NCI-H1436 treated with DMSO at 0.1 percent for 48 hours (cell line): ENCODE results near the gene DNAJB6.
"Not testable (repeated sequence)": the region's sequence is repeated elsewhere in the genome, so short reads cannot be mapped to it uniquely, and the experiment has no call there.

Experiments
- DNase-seq: peaks from one replicate; lab custom pipeline; 2025; lab: John Stamatoyannopoulos, UW

DNAJB6 gene

DNA sequence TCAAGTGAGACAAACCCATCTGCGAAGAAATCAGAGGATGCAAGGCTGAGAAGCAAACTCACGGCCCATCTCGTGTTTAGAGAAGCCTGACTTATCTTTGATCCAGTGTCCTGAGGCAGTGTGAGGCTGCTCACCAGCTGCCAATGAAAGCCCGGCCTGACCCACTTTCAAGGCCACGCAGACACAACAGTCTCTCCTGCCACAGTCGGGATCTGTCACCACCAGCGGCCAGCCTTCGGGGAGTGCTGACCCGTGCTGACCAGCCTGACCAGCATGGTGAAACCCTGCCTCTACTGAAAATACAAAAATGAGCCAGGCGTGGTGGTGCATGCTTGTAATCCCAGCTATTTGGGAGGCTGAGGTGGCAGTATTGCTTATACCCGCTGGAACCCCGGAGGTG, 7.4 kb upstream of the DNAJB6 start:
- DNase-seq: no peak

DNA sequence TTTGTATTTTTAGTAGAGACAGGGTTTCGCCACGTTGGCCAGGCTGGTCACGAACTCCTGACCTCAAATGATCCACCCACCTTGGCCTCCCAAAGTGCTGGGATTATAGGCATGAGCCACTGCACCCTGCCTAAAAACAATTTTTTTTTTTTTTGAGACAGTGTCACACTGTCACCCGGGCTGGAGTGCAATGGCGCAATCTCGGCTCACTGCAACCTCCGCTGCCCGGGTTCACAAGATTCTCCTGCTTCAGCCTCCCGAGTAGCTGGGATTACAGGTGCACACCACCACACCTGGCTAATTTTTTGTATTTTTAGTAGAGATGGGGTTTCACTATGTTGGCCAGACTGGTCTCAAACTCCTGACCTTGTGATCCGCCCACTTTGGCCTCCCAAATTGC, 6.2 kb upstream of the DNAJB6 start:
- not testable (repeated sequence) for DNase-seq

DNA sequence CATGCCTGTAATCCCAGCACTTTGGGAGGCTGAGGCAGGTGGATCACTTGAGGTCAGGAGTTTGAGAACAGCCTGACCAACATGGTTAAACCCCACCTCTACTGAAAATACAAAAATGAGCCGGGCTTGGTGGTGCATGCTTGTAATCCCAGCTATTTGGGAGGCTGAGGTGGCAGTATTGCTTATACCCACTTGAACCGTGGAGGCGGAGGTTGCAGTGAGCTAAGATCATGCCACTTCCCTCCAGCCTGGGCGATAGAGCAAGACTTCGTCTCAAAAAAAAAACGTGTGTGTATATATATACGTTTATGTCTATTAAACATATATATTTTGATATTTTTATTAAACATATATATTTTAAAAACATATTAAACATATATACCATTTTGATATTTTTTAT, 5.8 kb upstream of the DNAJB6 start:
- not testable (repeated sequence) for DNase-seq

DNA sequence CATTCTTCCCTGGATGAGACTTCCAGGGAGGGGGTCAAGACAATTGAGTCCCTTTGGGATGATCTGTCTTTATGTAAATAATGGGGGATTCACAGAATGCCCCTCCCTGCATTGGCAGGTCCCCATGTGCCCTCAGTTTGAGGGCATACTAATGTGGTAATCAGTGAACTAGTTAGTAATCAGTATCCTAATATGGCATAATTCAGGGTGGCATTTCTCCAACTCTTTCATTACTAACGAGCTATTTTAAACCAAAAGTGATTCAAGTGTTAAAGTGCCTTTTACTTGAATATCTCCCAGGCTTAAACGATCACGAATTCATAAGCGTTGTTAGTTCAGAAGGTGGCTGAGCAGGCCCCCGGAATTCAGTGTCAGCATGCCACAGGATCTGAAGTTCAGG, 1.6 kb upstream of the DNAJB6 start:
- DNase-seq: no peak

DNA sequence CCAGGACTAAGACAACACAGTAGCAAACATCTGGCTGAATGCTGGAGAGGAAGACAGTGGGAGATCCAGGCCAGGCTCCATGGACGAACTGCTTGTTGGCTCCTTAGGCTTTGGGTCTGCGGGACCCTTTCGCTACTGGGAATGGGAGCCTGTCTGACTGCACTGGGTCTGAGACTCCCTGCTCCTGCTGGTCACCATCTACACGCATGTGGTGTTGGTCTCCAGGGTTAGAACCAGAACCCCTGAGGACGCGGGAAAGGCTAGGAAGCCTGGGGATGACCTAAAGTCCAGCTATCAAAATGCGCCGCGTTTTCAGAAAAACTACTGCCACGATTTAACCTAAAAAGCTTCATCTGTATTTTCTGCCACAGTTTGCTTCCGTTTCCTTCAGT, 817 bp upstream of the DNAJB6 start:
- no peak for DNase-seq

DNA sequence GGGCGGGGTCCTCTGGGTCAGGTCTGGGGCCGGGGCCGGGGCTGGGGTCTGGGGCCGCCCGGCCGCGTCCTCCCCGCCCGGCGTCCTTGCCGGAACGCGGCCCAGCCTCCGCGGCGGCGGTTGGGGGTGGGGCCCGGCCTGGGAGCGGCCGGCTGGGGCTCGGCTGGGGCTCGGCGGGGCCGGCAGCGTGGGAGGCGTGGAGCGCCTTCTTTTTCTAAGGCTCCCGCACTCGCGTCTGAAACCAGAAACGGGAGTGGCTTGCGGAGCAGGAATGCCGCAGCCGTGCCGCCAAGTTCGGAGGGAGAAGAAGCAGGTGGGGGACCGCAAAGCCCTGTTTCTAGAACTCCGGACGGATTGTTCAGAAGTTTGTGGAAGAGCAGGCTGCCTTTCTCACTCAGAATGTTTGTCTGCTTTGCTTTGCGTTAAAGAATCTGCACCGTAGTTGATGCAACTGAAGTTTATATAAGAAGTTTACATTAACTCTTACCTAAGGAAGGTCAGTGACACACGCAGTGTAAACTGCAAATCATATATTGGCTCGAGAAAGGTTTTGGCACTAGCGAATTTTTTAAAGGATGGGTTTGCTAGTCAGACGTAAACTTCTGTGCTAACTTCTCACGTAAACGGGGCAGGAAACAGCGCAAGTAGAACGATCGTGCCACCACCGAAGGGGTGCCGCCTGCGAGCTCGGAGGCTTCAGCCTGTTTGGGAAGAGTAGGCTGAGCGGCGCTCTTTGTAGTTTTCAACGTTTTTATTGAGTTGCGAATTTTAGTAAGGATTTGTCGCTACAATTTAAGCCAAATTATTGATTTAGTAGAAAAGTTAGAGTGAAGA, 729 bp downstream of the DNAJB6 start:
- DNase-seq: no peak

DNA sequence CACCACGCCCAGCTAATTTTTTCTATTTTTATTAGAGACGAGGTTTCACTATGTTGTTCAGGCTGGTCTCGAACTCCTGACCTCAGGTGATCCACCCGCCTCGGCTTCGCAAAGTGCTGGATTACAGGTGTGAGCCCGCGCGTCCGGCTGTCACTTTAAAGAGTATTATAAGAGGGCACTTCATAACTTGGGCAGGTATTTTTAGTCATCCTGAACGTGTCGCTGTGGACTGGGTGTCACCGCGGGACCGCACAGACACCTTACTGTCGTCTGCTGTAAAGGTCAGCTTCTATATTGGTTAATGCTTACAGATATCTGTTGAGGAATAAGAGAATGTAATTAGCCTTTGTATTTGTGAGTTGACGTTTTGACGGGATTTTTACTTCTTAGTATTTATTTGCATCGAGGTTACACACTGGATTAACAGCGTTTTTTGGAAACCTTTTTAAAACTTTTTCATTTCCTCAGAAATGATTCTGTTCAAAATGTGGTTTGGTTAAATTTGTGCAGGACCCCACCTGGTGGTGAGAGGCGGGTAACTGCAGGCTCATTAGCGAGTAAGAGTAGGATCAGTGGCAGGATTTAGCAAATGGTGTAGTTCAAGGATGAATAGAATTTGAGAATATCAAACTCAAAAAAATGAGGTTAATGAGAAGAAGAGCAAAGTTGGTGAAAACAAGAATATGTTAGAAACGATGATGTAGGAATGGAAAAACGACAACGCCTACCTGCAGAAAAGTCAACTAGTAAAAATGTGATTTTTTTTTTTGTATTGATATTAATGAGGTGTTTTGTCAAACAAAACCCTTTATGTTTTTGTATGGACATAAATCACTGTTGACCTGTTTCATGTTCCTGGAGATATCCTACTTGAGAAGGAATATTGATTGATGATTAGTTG, 3.2 kb downstream of the DNAJB6 start:
- no peak for DNase-seq

DNA sequence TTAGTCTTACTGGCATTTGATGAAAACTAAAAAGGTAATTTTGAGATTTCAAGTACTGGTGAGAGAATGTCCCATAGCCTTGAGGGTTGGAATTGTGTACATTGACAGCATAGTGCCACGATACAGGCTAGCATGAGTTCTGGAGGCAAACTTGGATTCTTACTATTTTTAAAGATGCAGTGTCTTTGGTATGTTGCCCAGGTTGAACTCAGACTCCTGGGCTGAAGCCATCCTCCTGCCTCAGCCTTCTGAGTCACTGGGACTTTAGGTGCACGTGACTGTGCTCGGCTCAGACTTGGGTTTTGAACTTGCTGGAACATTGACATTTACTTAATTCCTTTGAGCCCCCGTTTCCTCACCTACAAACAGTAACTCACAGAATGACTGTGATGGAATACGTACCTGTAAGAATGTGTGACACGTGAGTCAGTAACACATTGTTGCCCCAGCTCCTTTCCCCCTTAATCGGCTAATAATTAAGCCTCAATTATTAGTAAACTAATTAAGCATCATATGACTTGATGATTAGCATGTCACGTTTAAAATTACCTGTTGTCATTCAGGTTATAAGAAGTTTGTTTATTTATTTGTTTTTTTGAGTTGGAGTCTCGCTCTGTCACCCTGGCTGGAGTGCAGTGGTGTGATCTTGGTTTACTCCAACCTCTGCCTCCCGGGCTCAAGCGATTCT, 10.6 kb downstream of the DNAJB6 start:
- DNase-seq: no peak

DNA sequence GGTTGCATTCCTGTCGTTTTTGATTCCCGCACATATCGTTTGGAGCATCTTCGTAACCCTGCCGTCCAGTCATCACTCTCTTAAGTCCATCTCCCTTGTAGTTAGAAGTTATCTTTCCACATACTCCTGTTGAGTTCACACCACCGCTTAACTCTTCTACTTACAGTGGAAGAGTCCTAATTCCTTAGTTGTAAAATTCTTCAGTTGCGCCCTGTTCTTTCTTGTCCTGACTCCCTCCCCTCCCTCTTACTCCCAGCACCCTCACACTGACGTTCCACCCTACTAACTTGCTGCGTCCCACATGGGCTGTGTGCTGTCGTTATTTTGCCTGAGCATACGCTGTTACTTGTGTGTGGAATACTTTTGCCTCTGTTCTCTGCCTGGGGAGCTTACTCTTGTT, 11.7 kb downstream of the DNAJB6 start:
- DNase-seq: no peak

DNA sequence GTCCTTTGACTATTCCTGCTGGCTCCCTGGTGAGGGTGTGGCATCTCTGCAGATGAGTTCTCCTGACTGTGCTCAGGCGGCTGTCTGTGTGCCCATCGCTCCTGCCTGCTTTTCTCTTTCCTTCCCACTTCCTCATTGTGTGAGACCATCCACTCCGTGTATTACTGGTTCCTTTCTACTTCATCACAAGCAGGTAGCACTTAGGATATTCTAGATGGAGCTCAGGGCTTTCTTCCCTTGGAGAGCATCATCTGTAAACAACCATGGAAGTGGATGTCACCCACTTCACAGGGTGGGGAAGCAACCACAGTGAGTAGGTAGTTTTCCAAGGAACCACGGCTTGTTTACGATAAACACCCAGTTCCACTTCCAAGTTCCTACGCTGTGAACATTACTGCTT, 15.7 kb downstream of the DNAJB6 start:
- DNase-seq: no peak

DNA sequence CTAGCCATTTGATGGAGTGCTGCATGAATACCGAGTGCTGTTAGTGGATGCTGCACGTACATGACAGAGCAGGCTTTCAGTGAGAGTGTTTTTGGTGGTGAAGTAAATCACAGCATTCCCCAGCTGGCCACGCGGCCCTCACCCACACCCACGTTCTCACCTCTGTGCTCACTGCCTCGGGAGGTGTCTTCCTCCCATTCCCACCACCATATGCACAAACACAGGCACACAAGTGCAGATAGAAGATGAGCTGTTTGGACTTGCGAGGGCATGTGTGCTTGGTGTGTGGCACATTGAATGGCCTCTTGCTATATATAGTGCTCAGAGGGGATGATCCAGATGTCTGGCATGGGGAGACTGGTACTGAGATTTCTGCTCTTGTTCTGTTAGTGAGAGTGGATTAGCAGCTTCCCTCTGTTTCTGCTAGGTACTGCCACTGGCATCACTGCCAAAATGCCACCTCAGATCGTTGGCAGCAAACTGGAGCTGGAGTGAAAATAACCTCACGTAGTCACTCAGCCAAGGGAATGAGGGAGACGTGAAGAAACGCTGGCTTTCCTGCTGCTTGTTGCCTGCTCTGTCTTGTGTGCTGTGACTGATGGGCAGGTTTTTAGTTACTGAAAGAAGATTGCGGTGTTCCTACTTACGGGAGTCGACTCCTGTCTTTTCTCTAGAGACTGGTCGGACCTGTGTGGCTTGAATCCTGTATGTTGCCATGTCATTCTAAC, 19.1 kb downstream of the DNAJB6 start:
- DNase-seq: no peak

DNA sequence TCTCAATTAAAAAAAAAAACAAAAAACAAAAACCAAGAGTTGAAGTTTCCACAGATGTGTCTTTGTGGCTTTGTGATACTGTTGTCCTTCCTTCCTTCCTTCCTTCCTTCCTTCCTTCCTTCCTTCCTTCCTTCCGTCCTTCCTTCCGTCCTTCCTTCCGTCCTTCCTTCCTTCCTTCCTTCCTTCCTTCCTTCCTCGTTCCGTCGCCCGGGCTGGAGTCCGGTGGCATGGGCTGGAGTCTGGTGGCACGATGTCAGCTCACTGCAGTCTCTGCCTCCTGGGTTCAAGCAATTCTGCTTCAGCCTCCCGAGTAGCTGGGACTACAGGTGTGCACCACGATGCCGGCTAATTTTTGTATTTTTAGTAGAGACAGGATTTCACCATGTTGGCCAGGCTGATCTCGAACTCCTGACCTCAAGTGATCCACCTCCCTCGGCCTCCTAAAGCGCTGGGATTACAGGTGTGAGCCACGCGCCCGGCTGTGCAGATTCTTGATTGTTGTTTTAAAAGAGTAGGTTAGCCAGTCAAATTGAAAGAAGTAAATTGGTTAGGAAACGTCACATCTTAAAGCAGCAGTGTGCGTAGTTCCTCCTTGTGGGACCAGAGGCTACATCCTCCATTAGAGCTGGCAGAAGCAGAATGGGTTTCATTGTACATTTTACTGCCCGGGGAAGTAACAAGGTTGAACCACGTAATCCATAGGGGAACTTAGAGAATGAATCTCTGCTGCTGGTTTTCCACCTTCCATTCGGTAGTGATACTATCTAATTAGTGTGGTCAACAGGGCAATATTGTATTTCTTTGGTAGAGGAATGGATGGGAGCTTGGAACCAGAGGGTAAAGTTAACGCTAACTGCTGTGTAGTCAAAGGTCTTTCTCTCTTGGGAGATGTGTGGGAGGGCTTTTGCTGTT, 20.6 kb downstream of the DNAJB6 start:
- no peak for DNase-seq

DNA sequence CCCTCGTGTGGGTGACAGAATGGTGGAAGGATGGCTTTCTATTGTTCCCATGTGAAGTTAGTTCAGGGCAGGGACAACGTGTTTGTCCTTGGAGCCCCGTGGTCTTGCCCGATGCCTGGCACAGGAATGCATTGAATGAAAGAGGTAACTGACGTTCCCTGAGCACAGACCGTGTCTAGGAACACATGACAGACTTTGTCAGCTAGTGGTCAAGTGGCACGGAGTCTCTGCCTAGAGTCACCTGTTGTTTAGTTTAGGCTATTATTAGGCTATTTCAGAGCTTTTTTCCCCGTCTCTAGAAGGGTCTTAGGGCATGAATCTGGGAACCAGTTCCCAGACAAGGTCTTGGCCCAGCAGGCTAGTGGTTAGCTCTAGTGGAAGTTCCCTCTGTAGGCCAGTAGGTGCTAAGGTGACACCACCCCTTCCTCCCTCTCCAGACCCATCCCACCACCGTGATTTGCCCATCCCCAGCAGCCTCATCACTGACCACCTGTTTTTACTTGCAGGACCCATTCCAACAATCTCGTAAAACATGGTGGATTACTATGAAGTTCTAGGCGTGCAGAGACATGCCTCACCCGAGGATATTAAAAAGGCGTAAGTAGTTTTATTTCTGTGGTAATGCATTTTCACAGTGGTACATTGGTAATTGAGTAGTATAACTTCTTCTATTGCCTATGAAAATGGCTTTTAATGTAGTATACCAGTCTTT, 21.4 kb downstream of the DNAJB6 start:
- DNase-seq: no peak

DNA sequence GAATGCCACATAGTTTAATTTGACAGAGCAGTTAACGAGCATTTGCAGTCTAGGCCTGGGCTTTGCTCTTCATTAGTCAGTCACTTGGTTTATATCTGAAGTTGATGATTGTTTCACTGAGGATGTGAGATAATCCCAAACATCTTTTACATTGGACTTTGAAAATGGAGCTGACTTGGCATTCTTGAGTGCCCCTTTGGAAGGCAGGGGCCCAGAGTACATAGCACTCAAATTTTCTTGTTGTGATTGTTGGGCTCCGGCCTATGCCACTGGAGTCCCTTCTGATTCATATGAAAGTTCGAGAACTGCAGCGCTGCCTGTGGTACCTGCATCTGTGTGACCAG, 21.9 kb downstream of the DNAJB6 start:
- no peak for DNase-seq

DNA sequence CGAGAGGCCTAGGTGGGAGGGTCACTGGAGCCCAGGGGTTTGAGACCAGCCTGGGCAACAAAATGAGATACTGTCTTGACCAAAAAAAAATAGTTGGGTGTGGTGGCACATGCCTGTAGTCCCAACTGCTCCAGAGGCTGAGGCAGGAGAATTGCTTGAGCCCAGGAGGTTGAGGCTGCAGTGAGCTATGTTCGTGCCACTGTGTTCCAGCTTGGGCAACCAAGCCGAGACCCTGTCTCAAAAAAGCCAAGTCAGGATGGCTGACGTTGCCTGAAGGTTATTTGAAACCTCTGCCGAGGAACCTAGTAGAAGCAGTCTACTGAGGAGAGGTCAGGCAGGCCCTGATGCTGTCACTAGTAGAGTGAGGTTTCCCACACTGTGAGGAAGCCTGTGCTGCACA, 22.8 kb downstream of the DNAJB6 start:
- no peak for DNase-seq

DNA sequence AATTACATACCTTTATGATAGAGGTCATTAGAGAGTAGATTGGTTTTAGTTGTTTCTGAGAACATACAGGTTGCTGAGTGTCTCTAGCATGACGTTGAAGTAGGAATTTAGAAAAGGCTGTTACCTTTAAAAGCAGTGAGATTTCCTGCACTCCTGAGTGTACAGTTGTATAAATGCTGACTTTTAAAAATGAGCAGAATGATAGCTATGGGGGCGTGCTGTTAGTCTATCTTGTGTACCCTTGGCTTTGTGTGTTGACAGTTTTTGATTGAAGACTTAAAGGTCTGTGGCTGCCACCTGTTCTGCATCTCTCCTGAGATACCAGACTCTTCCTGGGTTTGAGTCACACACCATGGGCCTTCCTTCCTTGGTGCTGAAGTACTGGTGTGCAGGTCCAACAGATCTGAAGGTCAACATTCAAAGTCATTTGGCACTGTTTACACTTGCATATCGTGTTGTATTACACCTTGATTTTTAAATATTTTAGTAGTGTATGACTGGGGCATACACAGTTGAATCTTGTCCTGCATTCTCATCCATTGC, 23.8 kb downstream of the DNAJB6 start:
- no peak for DNase-seq

DNA sequence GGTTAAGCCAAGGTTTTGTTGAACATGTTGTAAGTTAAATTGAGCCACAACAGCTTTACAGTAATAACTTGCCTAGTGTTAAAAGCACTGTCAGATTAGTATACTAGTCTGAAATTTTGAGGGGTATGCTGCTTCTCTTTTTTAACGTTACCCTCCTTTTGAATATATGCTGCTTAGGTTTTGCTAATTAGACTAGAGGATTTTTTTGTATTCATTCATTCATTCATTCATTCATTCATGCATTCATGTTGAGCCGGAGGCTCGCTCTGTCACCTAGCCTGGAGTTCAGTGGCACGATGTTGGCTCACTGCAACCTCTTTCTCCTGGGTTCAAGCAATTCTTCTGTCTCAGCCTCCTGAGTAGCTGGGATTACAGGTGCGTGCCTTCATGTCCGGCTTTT, 24.7 kb downstream of the DNAJB6 start:
- no peak for DNase-seq

DNA sequence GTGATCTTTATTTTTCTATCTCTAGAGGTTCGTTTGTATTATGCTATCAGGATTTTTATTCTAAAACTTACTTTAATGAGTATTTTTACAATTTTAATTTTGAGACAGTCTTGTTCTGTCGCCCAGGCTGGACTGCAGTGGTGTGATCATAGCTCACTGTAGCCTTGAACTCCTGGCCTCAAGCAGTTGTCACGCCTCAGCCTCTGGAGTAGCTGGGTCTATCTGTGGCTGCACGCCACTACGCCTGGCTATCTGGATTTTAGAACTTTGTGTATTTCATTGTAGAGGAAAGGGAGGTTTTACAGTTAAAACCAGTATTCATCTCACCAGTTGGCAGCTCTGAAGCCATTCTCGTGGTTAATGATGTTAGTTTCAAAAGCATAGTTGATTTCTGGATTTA, 25.9 kb downstream of the DNAJB6 start:
- no peak for DNase-seq

DNA sequence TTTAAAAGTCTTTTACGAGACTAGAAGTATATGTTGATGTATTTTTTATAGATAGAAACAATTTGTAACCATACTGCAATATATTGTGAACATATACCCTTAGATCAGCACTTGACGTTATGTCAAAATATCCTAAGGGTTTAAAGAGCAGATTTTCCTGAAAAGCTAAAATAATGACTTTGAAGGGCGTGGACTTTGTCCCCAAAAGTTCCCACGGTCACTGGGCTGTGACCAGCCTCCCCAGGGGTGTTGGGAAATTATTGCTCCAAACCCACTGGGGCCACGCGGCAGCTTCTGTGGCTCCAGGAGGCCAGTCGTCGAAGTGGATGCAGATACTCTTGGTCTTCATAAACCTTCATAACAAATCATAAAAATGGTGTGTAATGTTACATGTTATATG, 29.9 kb downstream of the DNAJB6 start:
- no peak for DNase-seq

DNA sequence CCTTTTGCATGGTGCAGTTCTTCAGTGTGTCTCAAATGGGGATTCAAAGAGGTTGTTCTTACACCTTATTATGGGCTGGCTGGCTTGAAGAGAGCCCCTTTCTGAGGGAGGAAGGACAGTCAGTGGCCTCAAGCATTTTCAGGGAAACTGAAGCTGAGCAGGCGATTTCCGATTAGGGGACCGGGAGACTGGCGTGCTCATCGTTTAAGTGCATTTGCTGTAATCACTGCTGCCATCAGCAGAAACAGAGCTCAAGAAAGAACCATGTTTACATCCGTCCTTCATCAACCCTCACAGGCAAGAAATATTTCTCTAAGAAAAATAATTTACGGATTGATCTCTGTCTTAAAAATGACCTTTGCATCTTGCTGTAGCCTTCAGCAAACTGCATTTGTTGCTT, 32.2 kb downstream of the DNAJB6 start:
- DNase-seq: no peak
